Kidney epithelial cell (primary cell): ENCODE results near the gene TBX1. TPM values are rescaled to one million over a fixed set of nuclear protein-coding genes. Genes with fewer than 3 reads are reported as not detected.

ENCODE experiments used
- DNase-seq: peaks from one replicate; pipeline ENCODE4 v3.0.0-alpha.2; 2010; ENCODE audit warnings: low read depth
- H3K27me3 ChIP-seq: 2 replicates; pipeline ENCODE4 v1.6.0; 2011; ENCODE audit warnings: low read length; ENCODE audit not compliant: control insufficient read depth, insufficient read depth
- H3K36me3 ChIP-seq: 2 replicates; pipeline ENCODE4 v1.5.1; 2011; ENCODE audit warnings: low read length; ENCODE audit not compliant: control insufficient read depth, insufficient read depth
- H3K4me3 ChIP-seq: 2 replicates; pipeline ENCODE4 v1.5.1; 2011; ENCODE audit warnings: low read depth, mild to moderate bottlenecking, control low read depth, low read length
- total RNA-seq: library from RNA; depleted of rRNA; stranded (reverse); fragments of >200 nt; gene quantifications from 2 replicates; pipeline ENCODE4 v1.2.3, GENCODE V29; 2015
- TF ChIP-seq, protein P1 (sequence below): IDR thresholded peaks from 2 replicates; pipeline ENCODE4 v1.5.1; 2011; ENCODE audit warnings: mild to moderate bottlenecking, moderate library complexity, low read length, control low read depth, inconsistent platforms; ENCODE audit not compliant: insufficient read depth, poor library complexity, severe bottlenecking

Gene TBX1
- total RNA-seq, 1 donor from 2014 or later, result not detected

DNA sequence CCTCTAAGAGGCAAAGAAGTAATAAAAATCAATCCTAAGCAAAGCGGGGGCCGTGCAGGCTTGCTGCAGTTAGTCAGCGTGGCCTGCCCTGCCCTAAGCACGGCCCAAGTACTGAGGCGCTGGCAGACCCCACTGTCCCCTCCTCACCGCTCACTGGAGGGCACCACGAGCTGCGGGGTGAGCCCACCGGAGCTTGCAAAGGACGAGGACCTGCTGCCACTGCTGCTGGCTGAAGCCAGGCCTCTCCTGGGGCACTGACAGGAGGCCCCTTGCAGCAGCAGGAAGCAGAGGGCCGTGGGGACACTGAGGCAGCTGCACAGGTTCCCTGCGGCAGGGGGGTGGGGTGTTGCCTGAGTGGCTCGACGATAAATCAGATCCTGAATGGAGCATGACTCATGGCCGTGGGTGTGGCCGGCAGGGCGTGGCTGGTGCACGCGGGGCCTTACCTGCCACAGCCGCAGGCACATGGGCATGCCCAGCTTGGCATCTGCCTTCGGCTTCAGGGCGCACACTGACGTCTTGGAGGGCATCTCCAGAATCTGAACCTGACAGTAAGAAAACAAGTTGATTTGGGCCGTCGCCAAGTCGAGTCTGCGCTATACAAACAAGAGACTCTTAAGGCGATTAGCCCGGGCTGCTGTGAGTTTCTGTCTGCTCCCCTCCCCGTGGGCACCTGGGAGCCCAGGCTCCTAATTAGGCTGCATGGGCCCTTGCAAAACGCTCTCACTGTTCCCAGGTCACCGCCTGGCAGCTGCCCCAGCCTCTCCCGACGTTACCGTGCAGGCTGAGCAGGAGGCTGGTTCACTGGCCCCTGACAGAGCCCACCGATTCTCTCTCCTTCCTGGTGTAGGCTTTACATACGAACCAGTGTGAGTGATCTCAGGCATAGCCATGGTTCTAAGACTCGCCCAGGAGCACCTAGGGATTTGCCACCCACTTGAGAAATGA is 45.9 kb downstream of the TBX1 start:
- TF ChIP-seq, protein P1, sequence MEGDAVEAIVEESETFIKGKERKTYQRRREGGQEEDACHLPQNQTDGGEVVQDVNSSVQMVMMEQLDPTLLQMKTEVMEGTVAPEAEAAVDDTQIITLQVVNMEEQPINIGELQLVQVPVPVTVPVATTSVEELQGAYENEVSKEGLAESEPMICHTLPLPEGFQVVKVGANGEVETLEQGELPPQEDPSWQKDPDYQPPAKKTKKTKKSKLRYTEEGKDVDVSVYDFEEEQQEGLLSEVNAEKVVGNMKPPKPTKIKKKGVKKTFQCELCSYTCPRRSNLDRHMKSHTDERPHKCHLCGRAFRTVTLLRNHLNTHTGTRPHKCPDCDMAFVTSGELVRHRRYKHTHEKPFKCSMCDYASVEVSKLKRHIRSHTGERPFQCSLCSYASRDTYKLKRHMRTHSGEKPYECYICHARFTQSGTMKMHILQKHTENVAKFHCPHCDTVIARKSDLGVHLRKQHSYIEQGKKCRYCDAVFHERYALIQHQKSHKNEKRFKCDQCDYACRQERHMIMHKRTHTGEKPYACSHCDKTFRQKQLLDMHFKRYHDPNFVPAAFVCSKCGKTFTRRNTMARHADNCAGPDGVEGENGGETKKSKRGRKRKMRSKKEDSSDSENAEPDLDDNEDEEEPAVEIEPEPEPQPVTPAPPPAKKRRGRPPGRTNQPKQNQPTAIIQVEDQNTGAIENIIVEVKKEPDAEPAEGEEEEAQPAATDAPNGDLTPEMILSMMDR, result no peak
- peak; percentile 21 for DNase-seq

DNA sequence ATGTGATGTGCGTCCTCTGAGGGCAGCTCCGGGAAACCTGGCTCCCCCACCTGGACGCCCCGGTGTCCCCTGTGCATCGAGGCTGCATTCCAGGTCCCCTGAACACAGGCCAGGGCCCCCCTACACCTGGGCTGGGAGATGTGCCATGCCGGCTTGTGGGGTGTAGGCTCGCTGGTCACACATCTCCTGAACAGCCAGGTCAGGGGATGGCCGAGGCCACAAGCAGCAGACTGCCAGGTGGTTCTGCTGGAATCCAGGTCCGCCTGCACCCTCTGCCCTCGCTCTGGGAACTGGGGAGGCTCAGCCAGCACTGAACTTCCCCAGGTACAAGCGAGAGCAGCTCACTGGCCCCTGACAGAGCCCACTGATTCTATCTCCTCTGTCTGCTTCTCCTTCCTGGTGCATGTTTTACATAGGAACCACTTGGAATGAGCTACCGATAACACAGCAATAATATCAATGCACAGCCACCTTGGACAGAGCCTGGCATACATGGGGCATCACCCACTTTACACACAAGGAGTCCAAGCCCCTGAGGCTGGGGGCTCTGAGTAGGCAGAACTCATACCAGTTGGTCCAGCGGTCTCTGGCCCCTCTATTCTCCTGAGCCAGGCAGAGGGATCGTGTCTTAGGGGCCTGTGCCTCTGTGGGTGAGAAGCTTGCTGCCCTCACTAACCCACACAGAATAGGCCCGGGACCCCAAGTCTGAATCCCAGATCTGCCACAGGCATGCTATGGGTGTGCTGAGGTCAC is 46.8 kb downstream of the TBX1 start:
- TF ChIP-seq, protein P1, result no peak
- Histone ChIP-seq H3K36me3 (no peaks in the 10 kb centered on the region), H3K4me3 (no peak overlapping the region), H3K27me3 (peaks cover under 1% of the 10 kb centered on the region)
- DNase-seq, result no peak

More for the DNA sequence above, 45.9 kb downstream of the TBX1 start:
- Histone ChIP-seq H3K27me3 (peaks cover 3% of the 10 kb centered on the region), H3K36me3 (no peaks in the 10 kb centered on the region), H3K4me3 (no peak overlapping the region)

DNA sequence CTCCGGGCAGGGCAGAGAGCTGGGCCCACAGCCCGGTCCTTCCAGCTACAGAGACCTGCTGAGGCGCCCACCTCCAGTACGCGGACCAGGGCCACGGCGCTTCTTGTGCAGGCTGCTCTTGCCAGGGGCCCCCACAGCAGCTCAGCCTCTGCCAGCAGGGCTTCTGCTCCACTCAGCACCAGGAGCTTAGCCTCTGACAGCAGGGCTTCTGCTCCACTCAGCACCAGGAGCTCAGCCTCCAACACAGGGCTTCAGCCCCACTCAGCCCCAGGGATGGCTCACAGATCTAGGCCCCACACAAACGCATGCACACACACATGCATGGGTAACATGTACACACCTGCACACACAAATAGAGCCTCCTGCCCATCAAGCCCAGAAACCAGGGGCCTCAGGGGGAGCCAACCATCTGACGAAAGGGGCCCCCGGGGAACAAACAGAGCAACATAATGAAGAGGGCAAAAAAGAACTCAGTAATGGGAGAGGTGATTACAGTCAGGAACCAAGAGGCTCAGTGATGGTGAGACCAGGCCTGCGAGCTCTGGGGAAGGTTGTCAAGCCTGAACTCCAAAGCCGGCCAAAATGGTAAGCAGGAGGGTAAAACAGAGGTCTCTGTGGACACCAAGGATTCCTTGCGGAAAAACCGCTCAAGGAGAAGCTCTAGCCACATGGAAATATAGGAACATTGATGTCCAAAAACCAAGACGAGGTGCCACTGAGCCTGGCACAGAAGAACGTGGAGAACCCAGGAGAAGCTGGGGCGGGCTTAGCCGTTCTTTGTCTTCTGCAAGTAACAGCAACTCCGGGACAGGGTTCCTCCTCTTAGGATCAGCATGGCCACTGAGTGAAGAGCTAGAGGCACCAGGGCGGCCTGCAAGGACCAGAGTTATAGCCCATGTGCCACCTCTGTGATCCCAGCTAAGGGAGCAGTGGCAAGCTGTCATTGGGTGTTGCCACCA is 47.6 kb downstream of the TBX1 start:
- H3K36me3 ChIP-seq, result no peaks in the 10 kb centered on the region
- DNase-seq, result no peak
- H3K27me3 ChIP-seq, result no peaks in the 10 kb centered on the region
- TF ChIP-seq, protein P1, result no peak
- no peak overlapping the region for H3K4me3 ChIP-seq

DNA sequence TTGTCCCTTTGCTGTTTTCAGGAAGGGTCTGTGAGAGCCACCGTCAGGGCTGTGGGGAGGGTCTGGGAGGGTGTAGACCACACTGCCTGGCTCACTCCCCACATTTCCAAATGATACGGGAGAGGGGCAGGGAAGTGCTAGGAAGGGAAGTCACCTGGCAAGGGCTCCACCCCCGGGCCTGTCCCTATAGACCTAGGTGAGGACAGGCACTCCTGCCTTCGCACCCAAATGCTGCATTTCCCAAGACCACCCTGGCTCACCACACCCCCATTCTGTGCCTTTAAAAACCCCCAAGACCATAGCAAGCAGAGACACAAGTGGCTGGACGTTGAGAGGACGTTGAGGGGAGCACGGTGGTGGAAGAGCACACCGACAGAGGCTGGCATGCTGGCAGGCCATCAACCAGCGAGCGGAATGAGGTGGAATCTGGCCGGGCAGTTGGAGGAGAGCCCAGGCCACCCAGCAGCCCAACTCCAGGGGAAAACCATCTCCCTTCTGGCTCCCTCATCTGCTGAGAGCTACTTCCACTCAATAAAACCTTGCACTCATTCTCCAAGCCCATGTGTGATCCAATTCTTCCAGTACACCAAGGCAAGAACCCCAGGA is 48.4 kb downstream of the TBX1 start:
- Histone ChIP-seq H3K4me3 (no peak overlapping the region), H3K36me3 (no peaks in the 10 kb centered on the region), H3K27me3 (no peaks in the 10 kb centered on the region)
- no peak for DNase-seq
- TF ChIP-seq, protein P1, result no peak

DNA sequence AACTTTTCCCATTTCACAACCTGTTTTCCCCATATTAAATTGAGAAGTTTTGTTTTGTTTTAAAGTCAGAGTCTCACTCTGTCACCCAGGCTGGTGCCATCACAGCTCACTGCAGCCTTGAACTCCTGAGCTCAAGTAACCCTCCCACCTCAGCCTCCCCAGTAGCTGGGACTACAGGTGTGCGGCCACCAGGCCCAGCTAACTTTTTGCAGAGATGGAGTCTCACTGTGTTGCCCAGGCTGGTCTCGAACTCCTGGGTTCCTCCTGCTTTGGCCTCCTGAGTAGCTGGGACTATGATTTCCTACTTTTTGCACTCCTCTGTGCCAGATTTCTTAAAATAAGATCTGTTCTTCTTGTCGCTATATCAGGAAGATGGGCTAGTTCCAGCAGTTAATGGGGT is 49.2 kb downstream of the TBX1 start:
- no peak for DNase-seq
- H3K4me3 ChIP-seq, result no peak overlapping the region
- H3K36me3 ChIP-seq, result no peaks in the 10 kb centered on the region
- no peaks in the 10 kb centered on the region for H3K27me3 ChIP-seq
- TF ChIP-seq, protein P1, result no peak
